Peyer's patch (tissue), 4 donors: ENCODE measurements around the gene UBAP2. TPM values are rescaled to one million over a fixed set of nuclear protein-coding genes. Genes with fewer than 3 reads are reported as not detected.

Source experiments
- DNase-seq, 3 donors: peaks; one replicate each; pipeline ENCODE4 v3.0.0-alpha.2; 2017 to 2019
- H3K27ac ChIP-seq, 4 donors: fragments of 200-600 bp; sonication (generic); one replicate each; pipeline ENCODE4 v1.5.1; 2016 to 2019
- H3K27me3 ChIP-seq, 2 donors: fragments of 200-600 bp; sonication (generic); one replicate each; pipeline ENCODE4 v1.5.1; 2019
- H3K36me3 ChIP-seq, 3 donors: fragments of 200-600 bp; sonication (generic); one replicate each; pipeline ENCODE4 v1.5.1; 2016 to 2019
- H3K4me1 ChIP-seq, 4 donors: fragments of 200-600 bp; sonication (generic); one replicate each; pipeline ENCODE4 v1.5.1; 2016 to 2019
- H3K4me3 ChIP-seq, 4 donors: fragments of 200-600 bp; sonication (generic); 1 replicate in 3 of 4; 2 replicates in 1 of 4; pipeline ENCODE4 v1.5.1; 2016 to 2019; ENCODE audit warnings: mild to moderate bottlenecking in 1 of 4
- H3K9me3 ChIP-seq, 4 donors: fragments of 200-600 bp; sonication (generic); one replicate each; pipeline ENCODE4 v1.5.1; 2016 to 2019; ENCODE audit warnings: mild to moderate bottlenecking in 1 of 4
- CTCF ChIP-seq, 6 experiments: fragments of 450-650 bp in 4 of 6; fragments of 200-600 bp in 2 of 6; sonication (generic) in 1 of 6; IDR thresholded peaks; one replicate each; pipeline ENCODE4 v1.5.1; 2017 to 2019; ENCODE audit warnings: antibody characterized with exemption in 6 of 6, mild to moderate bottlenecking in 3 of 6, moderate library complexity in 1 of 6
- POLR2A ChIP-seq, 2 donors: fragments of 450-650 bp; IDR thresholded peaks; one replicate each; pipeline ENCODE4 v1.5.1; 2017; ENCODE audit warnings: antibody characterized with exemption in 2 of 2, mild to moderate bottlenecking in 2 of 2, moderate library complexity in 2 of 2
- total RNA-seq, 4 donors: library from RNA; depleted of rRNA; stranded (reverse); fragments of >200 nt; gene quantifications; one replicate each; pipeline ENCODE4 v1.1.0, GENCODE V29; 2016

The UBAP2 gene
- total RNA-seq = 10 to 100 TPM; 13.1 to 41.3 (median 25.2) TPM

GRCh38 chr9:34048727-34049629 is at the start of gene UBAP2:
Gene UBAP2, minus strand, starts transcription at chr9:34048887. Its CDS starts 31,739 bp downstream, at chr9:34017148.
- H3K27me3 ChIP-seq = no peaks in the 10 kb centered on the region
- H3K9me3 ChIP-seq = no peaks in the 10 kb centered on the region
- H3K4me3 ChIP-seq = peak within 1 kb of the TSS; percentile 79 to 96 (median 90)
- no peaks in the 10 kb centered on the region for H3K36me3 ChIP-seq
- TF ChIP-seq POLR2A (IDR thresholded peaks at IDR 0.05) (peak; percentile 95 to 96), CTCF (IDR thresholded peaks at IDR 0.05) (peak in 3 of 6 experiments; percentile 4 to 27 (median 19))
- H3K4me1 ChIP-seq = peaks cover 0 to 18% (median 7%) of the 10 kb centered on the region in 4 donors
- peak; percentile 99 to 100 (median 99) for DNase-seq
- peak within 1 kb of the TSS; percentile 91 to 97 (median 92) for H3K27ac ChIP-seq

- no peak for DNase-seq
- Histone ChIP-seq H3K27ac (no peak overlapping the region), H3K9me3 (no peaks in the 10 kb centered on the region), H3K36me3 (peaks cover 0 to 92% (median 0%) of the 10 kb centered on the region in 3 donors), H3K4me1 (no peaks in the 10 kb centered on the region), H3K4me3 (no peak overlapping the region), H3K27me3 (no peaks in the 10 kb centered on the region)
- TF ChIP-seq POLR2A (IDR thresholded peaks at IDR 0.05) = no peak
- TF ChIP-seq CTCF (IDR thresholded peaks at IDR 0.05) = no peak
Observed at GRCh38 chr9:34098307-34098706, 49.6 kb upstream of the UBAP2 start.

GRCh38 chr9:34097865-34098264 is 49.2 kb upstream of the UBAP2 start:
- H3K4me3 ChIP-seq = no peak overlapping the region
- H3K27me3 ChIP-seq = no peaks in the 10 kb centered on the region
- no peaks in the 10 kb centered on the region for H3K4me1 ChIP-seq
- DNase-seq = no peak
- TF ChIP-seq CTCF (IDR thresholded peaks at IDR 0.05) (no peak), POLR2A (IDR thresholded peaks at IDR 0.05) (no peak)
- no peak overlapping the region for H3K27ac ChIP-seq
- no peaks in the 10 kb centered on the region for H3K9me3 ChIP-seq
- H3K36me3 ChIP-seq = peaks cover 0 to 92% (median 0%) of the 10 kb centered on the region in 3 donors

- Histone ChIP-seq H3K36me3 (peaks cover 0 to 92% (median 0%) of the 10 kb centered on the region in 3 donors), H3K27ac (no peak overlapping the region), H3K27me3 (no peaks in the 10 kb centered on the region), H3K4me3 (no peak overlapping the region), H3K4me1 (no peaks in the 10 kb centered on the region), H3K9me3 (no peaks in the 10 kb centered on the region)
- no peak for DNase-seq
- TF ChIP-seq POLR2A (IDR thresholded peaks at IDR 0.05) = no peak
- no peak for TF ChIP-seq CTCF (IDR thresholded peaks at IDR 0.05)
Observed at GRCh38 chr9:34096751-34097150, 48.1 kb upstream of the UBAP2 start.

- no peak overlapping the region for H3K4me3 ChIP-seq
- TF ChIP-seq CTCF (IDR thresholded peaks at IDR 0.05) = no peak
- no peak for TF ChIP-seq POLR2A (IDR thresholded peaks at IDR 0.05)
- DNase-seq = no peak
- H3K9me3 ChIP-seq = no peaks in the 10 kb centered on the region
- H3K27ac ChIP-seq = no peak overlapping the region
- H3K27me3 ChIP-seq = no peaks in the 10 kb centered on the region
- no peaks in the 10 kb centered on the region for H3K4me1 ChIP-seq
- H3K36me3 ChIP-seq = peaks cover 0 to 100% (median 0%) of the 10 kb centered on the region in 3 donors
Observed at GRCh38 chr9:34093578-34093977, 44.9 kb upstream of the UBAP2 start.
